Karpas-422 (cell line): Measurements from ENCODE around the gene IQGAP2. TPM values are rescaled to one million over a fixed set of nuclear protein-coding genes. Genes with fewer than 3 reads are reported as not detected.

ENCODE experiments used
- DNase-seq: peaks from one replicate; pipeline ENCODE4 v3.0.0-alpha.2; 2015
- H2AFZ ChIP-seq: fragments of 200-600 bp; sonication (generic); 2 replicates; pipeline ENCODE4 v1.6.1; 2014; ENCODE audit warnings: antibody characterized with exemption, low read length, mixed read lengths
- H3K27ac ChIP-seq: fragments of 200-600 bp; sonication (generic); 2 replicates; pipeline ENCODE4 v1.5.1; 2014; ENCODE audit warnings: mild to moderate bottlenecking, low read length, moderate library complexity
- H3K27me3 ChIP-seq: fragments of 200-600 bp; sonication (generic); 2 replicates; pipeline ENCODE4 v1.6.1; 2014; ENCODE audit warnings: low read length, mixed read lengths
- H3K36me3 ChIP-seq: fragments of 200-600 bp; sonication (generic); 2 replicates; pipeline ENCODE4 v1.6.1; 2014; ENCODE audit warnings: low read length, mixed read lengths; ENCODE audit not compliant: insufficient read depth
- H3K4me1 ChIP-seq: fragments of 200-600 bp; sonication (generic); 2 replicates; pipeline ENCODE4 v1.6.1; 2014; ENCODE audit warnings: mild to moderate bottlenecking, low read length, mixed read lengths
- H3K4me2 ChIP-seq: fragments of 200-600 bp; sonication (generic); 2 replicates; pipeline ENCODE4 v1.6.1; 2014; ENCODE audit warnings: low read length, low read depth, mild to moderate bottlenecking; ENCODE audit not compliant: poor library complexity, severe bottlenecking
- H3K4me3 ChIP-seq: fragments of 200-600 bp; sonication (generic); 2 replicates; pipeline ENCODE4 v1.5.1; 2014; ENCODE audit warnings: mild to moderate bottlenecking, antibody characterized with exemption, low read length, mixed read lengths
- H3K79me2 ChIP-seq: fragments of 200-600 bp; sonication (generic); 2 replicates; pipeline ENCODE4 v1.6.1; 2014; ENCODE audit warnings: mild to moderate bottlenecking, low read length, mixed read lengths
- H3K9ac ChIP-seq: fragments of 200-600 bp; sonication (generic); 2 replicates; pipeline ENCODE4 v1.6.0; 2014; ENCODE audit warnings: low read length
- H3K9me2 ChIP-seq: fragments of 200-600 bp; sonication (generic), shearing (Covaris generic); replicated peaks from 2 replicates; pipeline ENCODE4 v1.6.0; 2014; ENCODE audit warnings: mild to moderate bottlenecking, low read length, moderate library complexity; ENCODE audit not compliant: insufficient read depth
- H3K9me3 ChIP-seq: fragments of 300-700, 200-600 bp; sonication (generic); 2 replicates; pipeline ENCODE4 v1.6.1; 2014; ENCODE audit warnings: low read length, mixed read lengths
- H4K20me1 ChIP-seq: fragments of 200-600 bp; sonication (generic); 2 replicates; pipeline ENCODE4 v1.6.1; 2014; ENCODE audit warnings: mild to moderate bottlenecking, antibody characterized with exemption, low read length, low read depth; ENCODE audit not compliant: insufficient read depth
- total RNA-seq: library from RNA; depleted of rRNA; stranded (reverse); fragments of >200 nt; shearing (Covaris generic); gene quantifications from 2 replicates; pipeline ENCODE4 v1.2.3, GENCODE V29; 2014; ENCODE audit warnings: low replicate concordance

The IQGAP2 gene
- total RNA-seq, 1 experiment from 2014 or later, result not detected

- Histone ChIP-seq H3K9ac (no peak overlapping the region), H3K79me2 (no peaks in the 10 kb centered on the region), H3K36me3 (no peaks in the 10 kb centered on the region), H2AFZ (no peak overlapping the region), H3K4me1 (no peaks in the 10 kb centered on the region), H3K9me3 (no peaks in the 10 kb centered on the region), H3K27ac (no peak overlapping the region), H3K27me3 (no peaks in the 10 kb centered on the region), H3K4me2 (no peak overlapping the region), H4K20me1 (no peaks in the 10 kb centered on the region), H3K9me2 (no peaks in the 10 kb centered on the region), H3K4me3 (no peak overlapping the region)
- no peak for DNase-seq
These were observed 176.3 kb downstream of the IQGAP2 start for GRCh38 chr5:76579166-76579937.

GRCh38 chr5:76580981-76581380, 177.9 kb downstream of the IQGAP2 start:
- Histone ChIP-seq H3K9me3 (no peaks in the 10 kb centered on the region), H3K4me1 (no peaks in the 10 kb centered on the region), H3K4me3 (no peak overlapping the region), H3K36me3 (no peaks in the 10 kb centered on the region), H3K9me2 (no peaks in the 10 kb centered on the region), H3K27me3 (no peaks in the 10 kb centered on the region), H3K79me2 (no peaks in the 10 kb centered on the region), H3K27ac (no peak overlapping the region), H3K4me2 (no peak overlapping the region), H2AFZ (no peak overlapping the region), H3K9ac (no peak overlapping the region), H4K20me1 (no peaks in the 10 kb centered on the region)
- no peak for DNase-seq

GRCh38 chr5:76582230-76583162, 179.4 kb downstream of the IQGAP2 start:
- Histone ChIP-seq H3K27ac (no peak overlapping the region), H3K27me3 (no peaks in the 10 kb centered on the region), H3K4me2 (no peak overlapping the region), H3K9ac (no peak overlapping the region), H2AFZ (no peak overlapping the region), H4K20me1 (no peaks in the 10 kb centered on the region), H3K79me2 (no peaks in the 10 kb centered on the region), H3K4me1 (no peaks in the 10 kb centered on the region), H3K36me3 (no peaks in the 10 kb centered on the region), H3K4me3 (no peak overlapping the region), H3K9me3 (no peaks in the 10 kb centered on the region), H3K9me2 (no peaks in the 10 kb centered on the region)
- no peak for DNase-seq

- no peak overlapping the region for H2AFZ ChIP-seq
- H3K4me1 ChIP-seq, result no peaks in the 10 kb centered on the region
- no peaks in the 10 kb centered on the region for H3K36me3 ChIP-seq
- H3K9ac ChIP-seq, result no peak overlapping the region
- no peaks in the 10 kb centered on the region for H4K20me1 ChIP-seq
- no peak for DNase-seq
- H3K79me2 ChIP-seq, result no peaks in the 10 kb centered on the region
- H3K27me3 ChIP-seq, result no peaks in the 10 kb centered on the region
- no peak overlapping the region for H3K27ac ChIP-seq
- no peak overlapping the region for H3K4me2 ChIP-seq
- no peak overlapping the region for H3K4me3 ChIP-seq
- no peaks in the 10 kb centered on the region for H3K9me3 ChIP-seq
- no peaks in the 10 kb centered on the region for H3K9me2 ChIP-seq
These were observed 180.3 kb downstream of the IQGAP2 start for GRCh38 chr5:76583163-76584047.

GRCh38 chr5:76585783-76586217, 182.7 kb downstream of the IQGAP2 start:
- Histone ChIP-seq H3K27me3 (no peaks in the 10 kb centered on the region), H3K9me2 (no peaks in the 10 kb centered on the region), H3K4me1 (no peaks in the 10 kb centered on the region), H3K79me2 (no peaks in the 10 kb centered on the region), H3K9ac (no peak overlapping the region), H2AFZ (no peak overlapping the region), H3K4me2 (no peak overlapping the region), H3K4me3 (no peak overlapping the region), H3K9me3 (no peaks in the 10 kb centered on the region), H3K36me3 (no peaks in the 10 kb centered on the region), H3K27ac (no peak overlapping the region), H4K20me1 (no peaks in the 10 kb centered on the region)
- DNase-seq, result no peak

- Histone ChIP-seq H3K9ac (no peak overlapping the region), H3K27ac (no peak overlapping the region), H3K4me2 (no peak overlapping the region), H3K27me3 (no peaks in the 10 kb centered on the region), H3K4me1 (no peaks in the 10 kb centered on the region), H3K9me2 (no peaks in the 10 kb centered on the region), H4K20me1 (no peaks in the 10 kb centered on the region), H3K9me3 (no peaks in the 10 kb centered on the region), H2AFZ (no peak overlapping the region), H3K79me2 (no peaks in the 10 kb centered on the region), H3K4me3 (no peak overlapping the region), H3K36me3 (no peaks in the 10 kb centered on the region)
- no peak for DNase-seq
These were observed 183.4 kb downstream of the IQGAP2 start for GRCh38 chr5:76586531-76586930.

- Histone ChIP-seq H3K79me2 (no peaks in the 10 kb centered on the region), H3K9me3 (no peaks in the 10 kb centered on the region), H3K27me3 (no peaks in the 10 kb centered on the region), H2AFZ (no peak overlapping the region), H3K36me3 (no peaks in the 10 kb centered on the region), H3K27ac (no peak overlapping the region), H3K4me2 (no peak overlapping the region), H3K4me1 (no peaks in the 10 kb centered on the region), H3K9me2 (no peaks in the 10 kb centered on the region), H4K20me1 (no peaks in the 10 kb centered on the region), H3K9ac (no peak overlapping the region), H3K4me3 (no peak overlapping the region)
- DNase-seq, result no peak
These were observed 186.9 kb downstream of the IQGAP2 start for GRCh38 chr5:76590027-76590426.
